Spleen (tissue), 7 donors: ENCODE results near the gene TDRD3.

ENCODE experiments used
- CTCF ChIP-seq, 11 experiments: fragments of 200-600 bp in 7 of 11; fragments of 450-650 bp in 4 of 11; sonication (generic) in 4 of 11; IDR thresholded peaks in 8 of 11; conservative IDR thresholded peaks in 3 of 11; 1 replicate in 7 of 11; 2 replicates in 4 of 11; pipeline versions ENCODE4 v1.4.0 to v1.8.0; 2016 to 2021; ENCODE audit warnings: antibody characterized with exemption in 11 of 11, inconsistent platforms in 4 of 11, mild to moderate bottlenecking in 1 of 11
- POLR2AphosphoS5 ChIP-seq, 3 donors: sonication (generic); formaldehyde crosslinking; IDR thresholded peaks; one replicate each; pipeline ENCODE4 v1.5.1; 2017; ENCODE audit warnings: antibody characterized with exemption in 3 of 3
- donor health status: DM: no; HTN: no; CAD: no; lungs with moderate emphysema.
- donor health status: DM: no; HTN: no; CAD: no.
- donor health status: DM: no; HTN: no; CAD: no.

- TF ChIP-seq CTCF (IDR thresholded peaks at IDR 0.05 in 8 of 11, conservative IDR thresholded peaks at IDR 0.05 in 3 of 11), result no peak
- TF ChIP-seq POLR2AphosphoS5 (IDR thresholded peaks at IDR 0.05), result no peak
Observed at GRCh38 chr13:60611523-60611922, 214.5 kb downstream of the TDRD3 start.
